M059J (cell line): ENCODE results near the gene SOHLH2. TPM values are rescaled to one million over a fixed set of nuclear protein-coding genes. Genes with fewer than 3 reads are reported as not detected.

Experiments
- DNase-seq: peaks from one replicate; pipeline ENCODE4 v3.0.0-alpha.2; 2012; ENCODE audit warnings: low read depth
- total RNA-seq: library from RNA; depleted of rRNA; stranded (reverse); fragments of >200 nt; shearing (Covaris generic); gene quantifications from 2 replicates; pipeline ENCODE4 v1.2.3, GENCODE V29; 2014; rRNA removed

The SOHLH2 gene, protein sequence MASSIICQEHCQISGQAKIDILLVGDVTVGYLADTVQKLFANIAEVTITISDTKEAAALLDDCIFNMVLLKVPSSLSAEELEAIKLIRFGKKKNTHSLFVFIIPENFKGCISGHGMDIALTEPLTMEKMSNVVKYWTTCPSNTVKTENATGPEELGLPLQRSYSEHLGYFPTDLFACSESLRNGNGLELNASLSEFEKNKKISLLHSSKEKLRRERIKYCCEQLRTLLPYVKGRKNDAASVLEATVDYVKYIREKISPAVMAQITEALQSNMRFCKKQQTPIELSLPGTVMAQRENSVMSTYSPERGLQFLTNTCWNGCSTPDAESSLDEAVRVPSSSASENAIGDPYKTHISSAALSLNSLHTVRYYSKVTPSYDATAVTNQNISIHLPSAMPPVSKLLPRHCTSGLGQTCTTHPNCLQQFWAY
- 1.7 and 1.8 TPM in 2 replicates for total RNA-seq

DNA sequence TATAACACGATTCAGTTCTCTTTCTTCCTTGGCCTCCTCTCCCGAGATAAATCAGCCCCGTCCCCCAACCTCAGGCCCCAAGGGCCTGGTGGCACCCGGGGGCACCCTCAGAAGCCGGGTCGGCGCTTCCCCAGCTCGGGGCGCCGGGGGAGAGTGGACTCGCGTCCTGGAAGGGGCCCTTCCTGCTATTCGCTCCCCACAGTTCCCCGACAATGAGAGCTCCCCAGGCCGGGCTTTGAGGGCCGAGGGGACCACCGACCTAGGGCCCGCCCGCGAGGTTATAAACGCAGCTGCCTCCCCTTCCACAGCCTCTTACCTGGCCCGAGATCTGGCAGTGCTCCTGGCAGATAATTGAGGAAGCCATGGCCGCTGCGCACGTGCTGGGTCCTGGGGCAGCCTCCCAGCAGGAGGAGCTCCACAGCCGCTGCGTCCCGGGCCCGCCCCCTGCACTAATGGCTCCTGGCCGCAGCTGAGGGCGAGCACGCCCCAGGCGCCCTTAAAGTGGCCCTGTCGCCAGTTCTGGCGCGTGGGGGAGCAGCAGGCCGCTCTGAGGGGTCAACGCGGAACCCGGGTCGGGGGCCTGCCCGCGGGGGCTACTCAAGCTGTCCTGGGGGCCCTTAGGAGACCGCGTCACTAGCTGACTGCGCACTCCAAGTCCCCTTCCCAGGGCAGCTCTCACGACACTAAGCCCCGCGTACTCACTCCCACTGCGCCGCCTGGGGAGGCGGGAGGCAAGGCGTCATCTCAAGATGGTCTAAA lies at the start of gene SOHLH2:
Gene SOHLH2 (minus strand): TSS at position 394 of the 759 bp plus-strand sequence. CDS start 30 bp downstream, at position 364.
- no peak for DNase-seq

DNA sequence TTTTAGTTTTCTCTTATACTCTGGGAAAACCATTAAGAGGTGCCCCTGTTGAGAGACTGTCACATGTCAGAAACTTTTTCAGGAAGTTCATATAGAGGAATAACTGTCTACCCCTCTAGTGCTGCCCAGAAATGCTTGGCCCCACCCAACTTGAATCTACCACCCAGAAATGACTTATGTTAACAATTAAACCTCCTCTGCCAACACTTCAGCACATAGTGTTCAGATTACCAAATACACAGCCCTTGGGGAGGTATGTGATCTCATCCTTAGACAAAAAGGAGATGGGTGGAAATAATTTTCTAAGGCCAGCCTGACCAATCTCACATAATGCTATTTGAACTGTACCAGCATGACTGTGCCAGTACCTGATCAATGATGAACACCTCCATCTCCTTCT lies 47.6 kb upstream of the SOHLH2 start:
- no peak for DNase-seq

DNA sequence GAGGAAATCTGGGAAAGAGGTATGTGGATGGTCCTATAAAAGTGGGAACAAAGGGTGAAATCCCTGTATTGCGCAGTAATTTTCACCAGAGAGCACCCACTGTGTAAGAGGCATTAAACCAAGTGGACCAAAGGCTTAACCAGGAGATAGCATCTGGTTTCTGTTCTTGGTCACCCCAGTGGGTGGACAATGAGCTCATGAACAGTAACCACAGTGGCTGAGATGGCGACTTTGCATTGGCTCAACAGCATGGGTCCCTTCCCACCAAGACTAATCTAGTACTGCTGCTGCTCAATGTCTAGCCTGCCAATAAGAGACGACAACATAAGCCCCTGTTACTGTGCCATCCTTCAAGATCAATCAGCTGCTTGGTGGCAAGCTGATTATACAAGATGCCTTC lies 46.7 kb upstream of the SOHLH2 start:
- DNase-seq, result no peak

DNA sequence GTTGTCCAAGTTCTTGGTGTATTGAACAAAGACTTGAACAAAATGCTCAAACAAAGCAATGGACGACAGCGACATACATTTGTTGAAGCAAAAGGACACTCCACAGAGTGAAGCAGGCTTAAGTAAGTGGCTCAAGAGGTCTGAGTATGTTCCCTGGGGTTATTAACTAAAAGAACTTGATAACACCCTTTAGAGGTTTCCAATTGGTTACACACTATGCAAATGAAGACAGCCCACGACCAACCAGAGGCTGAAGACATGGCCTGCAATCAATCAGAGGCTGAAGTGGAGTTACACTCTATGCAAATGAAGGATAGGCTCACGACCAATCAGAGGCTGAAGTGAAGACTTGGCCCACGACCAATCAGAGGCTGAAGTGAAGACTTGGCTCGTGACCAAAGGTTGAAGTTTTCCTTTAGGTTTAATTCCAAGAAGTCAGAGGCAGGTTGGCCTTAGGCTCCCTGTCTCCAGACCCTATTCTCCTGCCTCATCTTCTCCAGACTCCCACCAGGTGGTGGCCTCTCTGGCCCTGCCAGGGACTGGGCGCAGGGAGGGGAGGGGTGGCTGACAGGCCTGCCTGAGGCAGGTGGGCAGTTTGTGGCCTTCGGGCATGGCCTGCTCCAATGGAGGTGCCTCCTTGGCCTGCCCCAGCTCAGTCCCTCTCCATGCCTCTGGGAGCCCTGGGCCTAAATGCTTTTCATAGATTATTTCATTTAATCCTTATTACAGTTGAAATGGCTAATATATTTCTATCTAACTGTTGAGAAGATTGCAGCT lies 45.2 kb upstream of the SOHLH2 start:
- no peak for DNase-seq

DNA sequence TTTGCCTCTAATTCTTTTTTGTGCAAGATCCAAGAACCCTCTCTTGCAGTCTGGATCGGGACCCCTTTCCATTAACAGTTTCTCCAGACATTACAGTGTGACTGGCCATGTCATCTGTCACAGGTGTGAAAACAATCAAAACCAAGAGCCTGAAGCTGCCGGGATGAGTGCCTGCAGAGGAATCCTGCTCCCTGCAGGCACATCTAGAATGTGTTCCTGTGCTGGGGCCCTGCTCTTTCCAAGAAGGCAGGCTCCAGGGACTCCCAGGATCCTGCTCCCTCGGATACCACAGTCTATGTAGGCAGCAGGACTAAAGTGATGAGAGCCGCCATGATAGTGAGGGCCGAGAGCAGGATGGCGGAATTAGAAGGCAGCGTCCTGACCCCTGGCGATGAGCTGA lies 44.5 kb upstream of the SOHLH2 start:
- no peak for DNase-seq

DNA sequence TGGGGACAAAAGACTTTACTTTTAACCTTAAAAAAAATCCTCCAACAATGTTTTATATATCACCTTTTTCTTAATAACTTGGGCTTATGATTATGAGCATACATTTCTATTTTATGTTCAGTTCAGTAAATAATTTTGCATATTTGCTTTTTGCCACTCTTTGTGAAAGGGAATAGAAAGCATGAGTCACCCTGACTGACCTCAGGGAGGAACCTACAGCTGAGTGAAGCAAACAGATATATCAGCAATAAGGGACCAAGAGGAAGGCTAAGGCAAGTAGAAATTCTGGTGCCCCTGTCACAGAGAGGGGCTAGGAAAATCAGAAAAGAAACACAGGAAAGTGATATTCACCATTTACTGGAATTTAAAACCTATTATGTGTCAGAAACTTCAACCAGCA lies 37.2 kb upstream of the SOHLH2 start:
- peak; percentile 6 for DNase-seq

DNA sequence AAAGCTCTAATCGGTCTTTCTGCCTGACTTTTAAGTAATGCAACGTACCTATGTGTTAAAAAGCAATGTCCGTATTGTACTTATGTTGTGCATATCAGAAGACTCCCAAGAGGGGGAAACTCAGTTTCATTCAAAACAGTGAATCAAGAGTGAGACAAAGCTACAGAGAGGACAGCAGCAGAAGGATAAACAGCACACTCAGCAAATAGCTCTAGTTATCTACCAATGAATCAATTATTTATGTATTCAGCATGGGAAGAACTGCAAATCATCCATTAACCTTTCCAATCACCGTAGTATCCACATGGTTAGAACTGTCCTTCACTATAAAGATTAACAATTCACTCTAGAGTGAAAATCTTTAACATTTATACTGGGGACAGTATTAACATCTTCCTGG lies 36.7 kb upstream of the SOHLH2 start:
- DNase-seq, result no peak

DNA sequence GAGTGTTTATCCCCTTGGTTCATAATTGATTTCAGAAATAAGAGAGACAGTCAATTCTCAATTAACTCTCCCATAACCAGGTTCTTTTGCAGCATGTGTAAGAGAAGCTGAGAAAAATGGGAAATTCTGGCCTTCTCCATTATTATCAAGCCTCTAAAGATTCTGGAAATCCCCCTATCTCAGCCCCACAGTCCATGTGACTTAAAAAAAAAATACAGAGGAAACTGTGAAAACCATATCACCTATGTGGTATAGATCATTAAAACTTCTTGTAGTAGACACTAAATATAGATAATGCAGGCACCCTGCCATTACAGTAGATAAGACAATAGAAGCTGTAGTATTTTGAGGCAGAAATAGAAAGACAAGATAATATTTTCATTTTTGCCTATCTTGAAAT lies 34.3 kb upstream of the SOHLH2 start:
- DNase-seq, result no peak

DNA sequence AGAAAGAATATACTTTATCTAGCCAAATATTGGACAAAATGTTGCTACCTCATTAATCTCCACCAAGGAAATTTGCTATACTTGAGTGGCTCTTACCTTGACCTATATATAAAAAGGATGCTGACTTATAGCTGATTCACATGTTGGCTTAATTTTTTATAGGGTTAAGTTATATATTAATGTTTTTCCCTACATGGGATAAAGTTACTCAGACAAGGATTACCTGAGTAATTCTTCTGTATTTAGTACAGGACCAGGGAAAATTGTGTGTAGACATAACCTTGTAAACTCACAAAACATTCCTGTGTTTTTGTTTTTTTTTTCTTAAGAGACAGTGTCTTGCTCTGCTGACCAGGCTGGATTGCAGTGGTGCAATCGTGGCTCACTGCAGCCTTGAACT lies 30.6 kb upstream of the SOHLH2 start:
- DNase-seq, result no peak

DNA sequence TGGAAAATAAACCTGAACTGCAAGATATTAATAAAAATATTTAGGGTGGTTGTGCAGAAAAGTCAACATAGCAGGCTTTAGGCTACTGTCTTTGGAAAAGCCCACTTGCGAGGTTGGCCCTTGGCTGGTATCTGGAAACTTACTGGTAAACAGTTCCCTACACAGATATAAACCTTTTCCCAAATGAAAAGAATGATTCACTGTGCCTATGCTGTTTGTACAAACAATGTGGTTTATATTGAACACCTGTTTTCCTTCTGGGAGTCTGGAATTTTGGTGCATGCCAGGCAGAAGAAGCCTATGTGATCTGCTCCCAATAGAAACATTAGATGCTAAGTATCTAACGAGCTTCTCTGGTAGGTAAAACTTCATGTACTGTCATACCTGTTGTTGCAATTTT lies 29.7 kb upstream of the SOHLH2 start:
- DNase-seq, result no peak

DNA sequence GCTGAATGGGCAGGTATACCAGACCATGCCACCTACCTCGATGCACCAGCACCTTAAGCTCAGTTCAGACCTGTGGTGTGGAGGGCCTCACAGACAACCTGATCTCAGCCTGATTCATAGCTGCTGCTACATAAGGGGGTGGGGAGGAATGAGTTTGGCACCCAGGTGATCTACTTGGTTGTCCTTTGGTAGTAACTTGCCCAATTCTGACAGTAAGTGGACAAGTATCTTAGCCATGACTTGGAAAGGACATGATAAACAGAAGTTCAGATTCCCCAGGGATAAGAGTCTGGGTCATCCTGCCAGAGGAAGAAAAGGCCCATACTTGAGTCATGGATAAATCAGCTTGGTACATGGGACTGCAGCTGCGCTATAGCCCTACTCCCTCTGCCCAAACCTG lies 28.4 kb upstream of the SOHLH2 start:
- DNase-seq, result no peak

DNA sequence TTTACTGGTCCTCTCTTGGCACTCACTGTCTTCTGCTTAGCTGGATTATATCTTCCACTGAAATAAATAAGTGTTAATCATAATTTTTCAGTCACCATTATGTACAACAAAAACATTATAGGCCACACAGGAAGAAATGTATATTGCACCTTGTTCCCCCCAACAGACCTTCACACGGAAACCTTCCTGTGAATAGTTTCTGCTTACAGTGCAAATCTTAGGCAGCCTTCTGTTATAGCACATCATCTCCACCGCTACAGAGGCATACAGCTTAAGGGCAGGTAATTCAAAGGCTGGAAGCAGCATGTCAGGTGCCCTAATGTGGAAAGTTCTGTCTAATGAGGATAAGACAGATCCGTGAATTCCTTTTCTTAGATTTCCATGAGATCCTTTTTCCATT lies 16.9 kb upstream of the SOHLH2 start:
- DNase-seq, result no peak

DNA sequence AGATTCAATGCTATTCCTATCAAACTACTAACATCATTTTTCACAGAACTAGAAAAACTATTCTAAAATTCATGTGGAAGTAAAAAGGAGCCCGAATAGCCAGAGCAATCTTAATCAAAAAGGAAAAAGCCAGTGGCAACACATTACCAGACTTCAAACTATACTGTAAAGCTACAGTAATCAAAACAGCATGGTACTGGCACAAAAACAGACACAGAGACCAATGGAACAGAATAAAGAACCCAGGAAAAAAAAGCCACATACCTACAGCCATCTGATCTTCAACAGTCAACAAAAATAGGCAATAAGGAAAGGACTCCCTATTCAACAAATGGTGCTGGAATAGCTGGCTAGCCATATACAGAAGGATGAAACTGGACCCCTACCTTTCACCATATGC lies 10.4 kb upstream of the SOHLH2 start:
- DNase-seq, result no peak

DNA sequence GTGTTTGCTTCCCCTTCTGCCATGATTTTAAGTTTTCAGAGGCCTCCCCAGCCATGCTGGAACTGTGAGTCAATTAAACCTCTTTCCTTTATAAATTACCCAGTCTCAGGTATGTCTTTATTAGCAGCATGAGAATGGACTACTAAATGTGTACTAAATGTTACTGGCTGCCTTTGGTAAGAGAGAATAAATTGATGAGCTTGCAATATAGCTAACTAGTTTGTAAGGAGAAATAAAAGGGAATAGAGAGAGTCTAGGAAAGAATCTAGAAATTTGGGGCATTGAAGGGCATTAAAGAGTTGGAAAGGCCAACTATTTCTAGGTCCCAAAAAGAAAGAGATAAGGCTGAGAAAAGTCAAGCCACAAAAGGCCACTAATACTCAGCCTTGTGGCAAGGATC lies 5.5 kb upstream of the SOHLH2 start:
- DNase-seq, result no peak

DNA sequence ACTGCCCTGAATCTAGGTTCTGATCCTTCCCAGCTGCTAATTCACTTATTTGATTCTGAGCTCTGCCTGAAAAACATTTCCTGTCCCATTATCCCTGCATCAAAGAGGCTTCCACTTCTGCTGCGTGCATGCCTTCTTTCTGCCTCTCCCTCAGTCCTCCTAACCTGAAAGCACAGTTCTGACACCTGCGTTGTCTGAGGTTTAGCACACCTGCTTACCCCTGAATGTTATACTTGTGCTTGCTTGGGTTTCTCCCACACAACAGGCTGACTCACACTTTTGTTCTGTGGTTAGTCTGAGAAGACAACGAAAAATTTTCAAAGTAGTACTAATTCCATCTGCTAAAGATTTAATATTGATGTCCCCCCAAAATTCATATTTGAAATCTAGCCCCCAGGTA lies 3.1 kb upstream of the SOHLH2 start:
- DNase-seq, result no peak

DNA sequence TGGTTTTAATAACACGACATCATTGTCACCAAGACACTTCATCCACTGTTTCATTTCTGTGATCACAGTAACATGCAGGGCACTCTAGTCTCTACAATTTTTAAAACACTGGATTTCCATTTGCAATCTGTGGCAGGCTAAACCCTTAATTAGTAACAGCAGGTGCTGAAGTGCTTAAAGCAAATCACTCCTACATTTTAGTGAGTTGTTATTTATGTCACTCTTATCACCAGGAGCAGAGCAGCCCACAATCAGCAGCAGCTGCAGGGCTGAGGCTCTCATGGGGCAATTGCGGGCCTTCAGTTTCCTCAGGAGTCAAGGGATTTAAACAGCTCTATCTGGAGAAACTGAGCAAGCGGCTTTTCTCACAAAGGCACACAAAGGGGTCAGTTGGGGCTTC lies 1.6 kb downstream of the SOHLH2 start:
- DNase-seq, result no peak

DNA sequence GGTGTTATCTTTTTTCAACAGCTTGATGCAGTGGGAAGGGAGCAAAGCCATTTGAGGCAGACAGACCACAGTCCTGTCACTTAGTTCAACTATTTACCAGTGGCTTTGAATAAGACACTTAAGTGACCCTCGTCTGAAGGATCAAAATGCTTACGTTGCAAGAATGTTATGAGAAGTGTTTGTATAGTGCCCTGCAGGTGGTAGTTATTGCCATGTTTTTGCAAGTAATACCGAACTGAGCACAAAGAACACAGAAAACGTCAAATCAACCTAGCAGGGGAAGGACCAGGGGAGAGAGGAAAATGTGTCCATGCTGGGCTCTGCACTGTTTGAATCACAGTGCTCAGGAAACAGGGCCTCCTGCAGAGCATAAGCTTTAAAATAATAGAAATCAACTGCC lies 2.8 kb downstream of the SOHLH2 start:
- DNase-seq, result no peak

DNA sequence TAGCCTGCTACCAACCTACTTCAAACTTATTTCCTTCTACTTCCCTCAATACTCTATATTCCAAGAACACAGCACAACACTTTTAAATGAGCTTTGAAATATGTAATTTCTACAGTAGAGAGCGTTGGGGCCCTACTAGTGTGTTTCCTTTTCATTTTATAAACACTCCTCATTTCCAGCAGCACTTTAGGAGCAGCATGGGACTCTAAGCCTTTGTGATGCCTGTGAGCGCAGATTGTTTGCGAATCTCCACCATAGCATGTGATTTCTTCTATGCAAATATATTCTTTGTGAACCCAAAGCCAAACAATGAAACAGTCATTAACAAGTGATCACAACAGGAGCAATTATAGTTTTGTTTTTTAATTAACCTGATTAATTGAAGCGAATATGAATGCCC lies 3.6 kb downstream of the SOHLH2 start:
- DNase-seq, result no peak

DNA sequence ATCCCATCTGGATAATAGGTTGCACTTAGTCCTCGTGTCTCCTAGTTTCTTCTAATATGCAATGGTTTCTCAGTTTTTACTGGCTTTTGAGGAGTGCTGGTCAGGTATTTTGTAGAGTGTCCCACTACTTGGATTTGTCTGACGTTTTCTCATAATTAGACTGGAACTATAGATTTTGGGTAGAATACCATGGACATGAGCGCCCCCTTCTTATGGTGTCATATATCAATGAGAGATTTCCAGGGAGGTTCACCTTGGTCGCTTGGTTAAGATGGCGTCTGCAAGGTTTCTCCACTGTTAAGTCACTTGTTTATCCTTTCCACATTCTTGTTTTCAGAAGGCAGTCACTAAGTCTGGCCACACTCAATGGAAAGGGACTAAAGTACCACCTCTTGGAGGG lies 6.7 kb downstream of the SOHLH2 start:
- peak; percentile 9 for DNase-seq

DNA sequence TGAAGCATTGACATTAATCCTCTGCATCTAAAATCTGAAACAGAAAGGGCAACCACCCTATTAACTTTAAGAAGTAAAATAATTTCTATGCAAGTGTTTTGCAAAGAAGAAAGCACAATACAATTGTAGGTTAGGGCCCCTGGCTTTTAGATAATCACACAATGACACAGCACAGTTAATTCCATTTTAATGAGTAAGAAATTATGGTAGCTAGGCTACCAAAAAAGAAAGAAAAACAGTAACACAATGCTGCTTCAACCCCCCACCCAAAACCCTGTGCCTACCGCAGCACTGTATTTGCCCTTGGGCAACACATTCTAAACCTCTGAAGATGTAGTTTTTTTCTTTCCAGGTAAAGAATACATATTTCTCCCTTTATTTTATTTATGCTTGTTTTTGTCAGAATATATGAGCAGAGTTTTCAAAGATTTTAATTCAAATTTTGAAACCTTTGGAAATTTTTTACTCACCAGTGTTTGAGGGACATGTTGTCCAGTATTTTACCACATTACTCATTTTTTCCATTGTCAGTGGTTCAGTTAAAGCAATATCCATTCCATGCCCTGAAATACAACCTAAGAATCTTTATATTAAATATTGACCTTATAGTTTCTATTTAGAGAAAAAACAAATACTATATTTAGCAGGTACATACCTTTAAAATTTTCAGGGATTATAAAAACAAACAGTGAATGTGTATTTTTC lies 21.1 kb downstream of the SOHLH2 start:
- DNase-seq, result peak; percentile 89

DNA sequence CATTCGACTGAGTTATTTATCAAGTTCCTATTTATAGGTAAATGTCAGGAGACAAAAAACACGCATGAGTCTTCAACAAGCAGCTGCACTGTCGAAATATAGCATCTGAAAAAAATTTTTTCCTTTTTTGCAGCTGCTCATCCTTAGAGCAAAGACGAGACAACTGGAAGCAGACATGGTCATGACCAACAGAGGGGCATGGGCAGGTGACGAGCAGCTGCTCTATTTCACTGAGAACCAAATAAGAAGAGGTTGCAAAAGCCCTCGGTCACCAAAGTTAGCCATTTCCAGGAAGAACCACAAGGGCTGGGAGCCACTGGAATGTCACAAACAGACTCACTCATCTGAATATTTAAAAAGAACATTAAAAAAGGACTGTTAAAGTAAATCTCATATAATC lies 22.2 kb downstream of the SOHLH2 start:
- DNase-seq, result peak; percentile 64

DNA sequence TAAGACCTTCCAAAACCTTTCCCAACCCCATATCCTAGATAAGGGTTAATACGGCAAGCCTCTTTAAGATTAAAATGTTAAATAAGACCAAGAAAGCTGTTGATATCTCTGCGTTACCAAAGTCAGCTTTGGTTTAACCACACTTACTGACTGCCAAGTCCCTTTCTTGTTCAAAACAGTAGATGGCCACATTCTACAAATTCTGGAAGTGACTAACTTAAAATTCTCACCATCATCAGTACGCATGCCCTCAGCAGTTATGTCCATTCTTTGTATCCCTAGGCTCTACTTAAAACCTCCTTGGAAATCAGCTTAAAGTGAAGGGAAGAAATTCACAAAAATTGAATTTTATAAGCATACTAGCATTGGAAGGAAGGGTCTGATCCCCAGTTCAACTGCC lies 23.6 kb downstream of the SOHLH2 start:
- peak; percentile 49 for DNase-seq
